Transverse colon (tissue), 4 donors: ENCODE measurements around the gene FUZ.

Experiments
- POLR2AphosphoS5 ChIP-seq, 3 donors: sonication (generic); formaldehyde crosslinking; IDR thresholded peaks; one replicate each; pipeline ENCODE4 v1.6.1; 2016; ENCODE audit warnings: antibody characterized with exemption in 3 of 3
- TF ChIP-seq, protein P1 (sequence below), 5 experiments: fragments of 200-600 bp in 3 of 5; fragments of 450-650 bp in 2 of 5; sonication (generic) in 3 of 5; IDR thresholded peaks; 1 replicate in 2 of 5; 2 replicates in 3 of 5; pipeline ENCODE4 v1.5.1; 2016 to 2017; ENCODE audit warnings: antibody characterized with exemption in 5 of 5, inconsistent platforms in 3 of 5, mild to moderate bottlenecking in 2 of 5, moderate library complexity in 1 of 5

DNA sequence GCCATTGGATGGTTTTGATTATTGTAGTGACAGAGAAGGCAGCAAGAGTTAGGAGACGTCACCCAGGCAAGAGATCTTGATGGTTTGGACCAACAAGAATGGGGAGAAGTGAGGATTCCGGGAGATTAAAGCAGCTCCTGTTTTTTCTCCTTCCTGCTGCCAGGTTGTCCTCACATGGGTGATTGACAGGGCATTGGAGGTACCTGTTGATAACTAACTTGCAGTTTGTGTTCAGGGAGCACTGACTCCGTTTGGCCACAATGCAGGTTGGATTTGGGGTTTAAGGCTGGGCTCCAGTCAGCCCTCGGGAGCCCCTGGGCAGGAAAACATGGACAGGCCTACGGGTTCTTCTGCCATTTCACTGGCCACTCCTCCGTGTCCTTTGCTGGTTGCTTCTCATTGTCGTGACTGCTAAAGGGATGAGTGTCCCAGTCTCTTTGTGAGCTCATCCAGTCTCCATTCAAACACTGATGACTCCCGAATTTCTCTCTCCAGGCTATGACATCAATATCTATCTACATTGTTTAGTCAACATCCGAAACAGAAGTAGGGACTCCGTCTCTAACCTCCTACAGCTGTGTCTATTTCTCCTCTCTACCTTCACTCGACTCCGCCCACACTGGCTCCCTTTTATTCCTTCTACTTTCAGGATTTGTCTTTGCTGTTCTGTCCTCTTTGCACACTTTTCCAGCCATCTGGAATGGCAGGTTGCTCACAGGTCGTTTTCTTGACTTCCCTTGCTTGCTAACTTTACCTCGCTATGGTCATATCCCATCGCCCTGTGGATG is 36.5 kb upstream of the FUZ start:
- no peak for TF ChIP-seq POLR2AphosphoS5 (IDR thresholded peaks at IDR 0.05)
- TF ChIP-seq, protein P1, sequence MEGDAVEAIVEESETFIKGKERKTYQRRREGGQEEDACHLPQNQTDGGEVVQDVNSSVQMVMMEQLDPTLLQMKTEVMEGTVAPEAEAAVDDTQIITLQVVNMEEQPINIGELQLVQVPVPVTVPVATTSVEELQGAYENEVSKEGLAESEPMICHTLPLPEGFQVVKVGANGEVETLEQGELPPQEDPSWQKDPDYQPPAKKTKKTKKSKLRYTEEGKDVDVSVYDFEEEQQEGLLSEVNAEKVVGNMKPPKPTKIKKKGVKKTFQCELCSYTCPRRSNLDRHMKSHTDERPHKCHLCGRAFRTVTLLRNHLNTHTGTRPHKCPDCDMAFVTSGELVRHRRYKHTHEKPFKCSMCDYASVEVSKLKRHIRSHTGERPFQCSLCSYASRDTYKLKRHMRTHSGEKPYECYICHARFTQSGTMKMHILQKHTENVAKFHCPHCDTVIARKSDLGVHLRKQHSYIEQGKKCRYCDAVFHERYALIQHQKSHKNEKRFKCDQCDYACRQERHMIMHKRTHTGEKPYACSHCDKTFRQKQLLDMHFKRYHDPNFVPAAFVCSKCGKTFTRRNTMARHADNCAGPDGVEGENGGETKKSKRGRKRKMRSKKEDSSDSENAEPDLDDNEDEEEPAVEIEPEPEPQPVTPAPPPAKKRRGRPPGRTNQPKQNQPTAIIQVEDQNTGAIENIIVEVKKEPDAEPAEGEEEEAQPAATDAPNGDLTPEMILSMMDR (IDR thresholded peaks at IDR 0.05), result no peak
